HFF-Myc (cell line): ENCODE results near the gene DFFA.

Experiments used
- DNase-seq: peaks from one replicate; pipeline ENCODE4 v3.0.0-alpha.2; 2011; ENCODE audit warnings: low read depth; ENCODE audit errors: extremely low read depth
- H3K4me3 ChIP-seq: replicated peaks from 2 replicates; pipeline ENCODE4 v1.5.1; 2011; ENCODE audit warnings: low read depth, mild to moderate bottlenecking, control low read depth, low read length
- TF ChIP-seq, protein P1 (sequence below): IDR thresholded peaks from 2 replicates; pipeline ENCODE4 v1.5.1; 2012; ENCODE audit warnings: mild to moderate bottlenecking, low read depth, low read length, control low read depth; ENCODE audit errors: missing control alignments

Gene DFFA, protein sequence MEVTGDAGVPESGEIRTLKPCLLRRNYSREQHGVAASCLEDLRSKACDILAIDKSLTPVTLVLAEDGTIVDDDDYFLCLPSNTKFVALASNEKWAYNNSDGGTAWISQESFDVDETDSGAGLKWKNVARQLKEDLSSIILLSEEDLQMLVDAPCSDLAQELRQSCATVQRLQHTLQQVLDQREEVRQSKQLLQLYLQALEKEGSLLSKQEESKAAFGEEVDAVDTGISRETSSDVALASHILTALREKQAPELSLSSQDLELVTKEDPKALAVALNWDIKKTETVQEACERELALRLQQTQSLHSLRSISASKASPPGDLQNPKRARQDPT

DNA sequence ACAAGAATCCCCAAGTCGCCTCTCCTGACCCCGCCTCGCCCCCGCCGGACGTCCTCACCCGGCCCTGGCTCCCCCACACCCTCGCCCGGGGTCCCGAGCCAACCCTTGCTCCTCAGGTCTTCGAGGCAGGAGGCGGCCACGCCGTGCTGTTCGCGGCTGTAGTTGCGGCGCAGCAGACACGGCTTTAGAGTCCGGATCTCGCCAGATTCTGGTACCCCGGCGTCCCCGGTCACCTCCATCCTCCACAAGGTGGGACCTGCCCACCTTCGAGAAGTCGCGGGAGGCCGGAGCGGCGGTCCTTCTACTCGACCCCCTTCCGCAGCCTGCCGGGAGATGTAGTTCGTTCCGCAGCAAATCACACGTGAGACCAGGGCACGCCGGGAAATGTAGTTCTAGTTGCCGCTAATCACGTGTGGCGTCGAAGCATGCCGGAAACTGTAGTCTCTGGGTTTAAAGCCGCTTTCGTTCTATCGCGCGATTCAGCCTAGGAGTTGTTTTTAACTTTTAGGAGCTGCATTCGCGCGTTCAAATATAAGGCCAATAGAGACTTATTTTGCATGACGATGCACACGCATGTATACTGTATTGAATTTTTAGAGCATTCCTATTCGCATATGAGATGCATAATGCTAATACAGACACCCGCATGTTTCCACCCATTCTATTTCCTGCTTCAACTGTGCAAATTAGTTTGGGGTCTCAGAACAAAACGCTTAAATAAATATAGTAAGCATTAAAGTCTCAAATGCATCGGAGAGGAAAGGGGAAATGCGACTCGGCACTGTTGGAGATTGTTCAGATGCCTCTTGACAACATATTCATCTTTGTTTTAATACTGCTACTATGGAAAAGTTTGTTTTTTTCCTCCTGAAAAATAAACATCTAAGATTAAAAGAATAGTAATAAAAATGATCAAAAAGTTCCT lies at the start of gene DFFA:
TSS of gene DFFA (minus strand) at position 310 of the 925 bp plus-strand sequence. CDS start at position 239, 71 bp downstream.
- H3K4me3 ChIP-seq = peak within 1 kb of the TSS; percentile 63
- TF ChIP-seq, protein P1, sequence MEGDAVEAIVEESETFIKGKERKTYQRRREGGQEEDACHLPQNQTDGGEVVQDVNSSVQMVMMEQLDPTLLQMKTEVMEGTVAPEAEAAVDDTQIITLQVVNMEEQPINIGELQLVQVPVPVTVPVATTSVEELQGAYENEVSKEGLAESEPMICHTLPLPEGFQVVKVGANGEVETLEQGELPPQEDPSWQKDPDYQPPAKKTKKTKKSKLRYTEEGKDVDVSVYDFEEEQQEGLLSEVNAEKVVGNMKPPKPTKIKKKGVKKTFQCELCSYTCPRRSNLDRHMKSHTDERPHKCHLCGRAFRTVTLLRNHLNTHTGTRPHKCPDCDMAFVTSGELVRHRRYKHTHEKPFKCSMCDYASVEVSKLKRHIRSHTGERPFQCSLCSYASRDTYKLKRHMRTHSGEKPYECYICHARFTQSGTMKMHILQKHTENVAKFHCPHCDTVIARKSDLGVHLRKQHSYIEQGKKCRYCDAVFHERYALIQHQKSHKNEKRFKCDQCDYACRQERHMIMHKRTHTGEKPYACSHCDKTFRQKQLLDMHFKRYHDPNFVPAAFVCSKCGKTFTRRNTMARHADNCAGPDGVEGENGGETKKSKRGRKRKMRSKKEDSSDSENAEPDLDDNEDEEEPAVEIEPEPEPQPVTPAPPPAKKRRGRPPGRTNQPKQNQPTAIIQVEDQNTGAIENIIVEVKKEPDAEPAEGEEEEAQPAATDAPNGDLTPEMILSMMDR = no peak
- peak; percentile 94 for DNase-seq

DNA sequence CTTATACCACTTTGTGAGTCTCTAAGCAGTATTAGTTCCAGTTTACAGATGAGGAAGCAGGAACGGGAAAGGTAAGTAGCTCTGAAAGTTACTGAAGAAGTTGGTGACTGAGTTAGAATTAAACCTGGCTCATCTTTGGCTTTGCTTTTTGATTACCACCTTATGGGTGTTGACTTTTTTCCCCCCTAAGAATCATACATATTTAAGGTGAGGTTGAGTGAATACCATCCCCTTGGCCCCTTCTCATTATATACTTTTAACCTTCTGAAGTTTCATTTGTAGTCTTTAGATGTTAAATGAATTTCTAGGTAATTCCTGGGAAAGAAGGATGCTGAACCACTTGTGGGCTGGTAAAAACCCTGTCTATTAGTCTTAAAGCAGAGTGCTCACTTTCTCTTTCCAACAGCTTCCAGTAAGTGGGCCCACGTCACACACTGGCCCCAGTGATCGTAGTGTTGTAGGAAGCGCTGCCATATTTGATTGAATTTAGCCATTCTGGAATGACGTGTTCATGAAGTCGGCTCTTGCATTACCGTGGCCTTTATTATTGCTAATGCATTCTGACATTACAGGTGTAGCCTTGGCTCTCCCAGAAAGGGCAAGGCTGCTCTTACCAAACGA lies 49.3 kb upstream of the DFFA start:
- no peak overlapping the region for H3K4me3 ChIP-seq
- no peak for DNase-seq
- TF ChIP-seq, protein P1 = no peak

DNA sequence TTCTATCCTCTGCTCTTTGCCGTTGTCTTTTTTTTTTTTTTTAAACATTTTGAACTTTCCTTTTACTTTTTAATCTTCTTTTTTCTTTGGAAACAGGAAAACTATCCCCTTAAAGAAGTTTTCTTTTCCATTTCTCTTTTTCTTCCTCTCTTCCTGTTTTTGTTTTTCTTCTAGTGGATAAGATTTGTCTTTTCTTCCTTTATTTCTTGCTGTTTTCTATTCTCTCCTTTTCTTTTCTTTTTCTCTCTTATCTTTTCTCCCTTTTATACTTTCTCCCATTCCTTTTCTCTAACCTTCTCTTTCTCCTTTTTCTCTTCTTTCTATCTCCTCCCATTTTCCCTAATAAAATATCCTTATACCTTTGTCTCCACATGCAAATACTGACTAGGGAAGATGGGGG lies 48.6 kb upstream of the DFFA start:
- DNase-seq = no peak
- TF ChIP-seq, protein P1 = no peak
- H3K4me3 ChIP-seq = no peak overlapping the region

DNA sequence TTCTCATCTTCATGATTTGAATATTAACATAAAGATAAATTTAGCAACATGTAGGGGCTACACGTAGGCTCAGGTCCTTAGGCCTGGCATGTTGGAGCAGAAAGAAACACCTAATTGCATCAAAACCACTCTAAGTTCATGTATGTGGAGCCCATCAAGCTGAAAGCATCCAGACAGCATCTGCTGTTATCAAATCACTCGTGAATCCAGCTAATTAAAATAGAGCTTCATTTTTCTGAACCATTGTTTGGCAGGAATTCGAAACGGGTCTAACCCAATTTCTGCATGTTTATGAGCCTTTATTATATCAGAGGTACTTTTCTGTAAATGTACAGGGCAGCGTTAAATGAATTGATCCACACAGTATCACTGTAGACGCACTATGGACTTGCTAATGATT lies 48.2 kb upstream of the DFFA start:
- TF ChIP-seq, protein P1 = no peak
- no peak for DNase-seq
- no peak overlapping the region for H3K4me3 ChIP-seq

DNA sequence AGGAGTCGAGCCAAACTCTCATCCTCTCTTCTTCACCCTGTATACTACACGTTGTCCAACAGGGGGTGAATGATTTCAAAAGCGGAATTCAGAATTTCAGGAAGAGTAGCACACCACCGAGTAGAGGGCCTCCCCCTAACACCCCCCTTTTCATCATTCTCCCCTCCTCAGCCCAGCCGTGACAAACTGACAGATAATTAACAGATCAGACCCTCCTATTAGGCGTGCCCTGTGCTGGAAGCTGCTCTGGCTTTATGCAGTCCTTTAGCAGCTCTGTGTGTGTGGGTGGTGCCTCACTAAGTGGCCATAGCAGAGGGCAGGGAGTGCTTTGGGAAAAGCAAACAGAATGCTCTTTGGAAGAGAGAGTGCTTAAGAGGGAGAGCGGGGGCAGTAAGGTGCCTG lies 46.7 kb upstream of the DFFA start:
- DNase-seq = no peak
- TF ChIP-seq, protein P1 = no peak
- H3K4me3 ChIP-seq = no peak overlapping the region

DNA sequence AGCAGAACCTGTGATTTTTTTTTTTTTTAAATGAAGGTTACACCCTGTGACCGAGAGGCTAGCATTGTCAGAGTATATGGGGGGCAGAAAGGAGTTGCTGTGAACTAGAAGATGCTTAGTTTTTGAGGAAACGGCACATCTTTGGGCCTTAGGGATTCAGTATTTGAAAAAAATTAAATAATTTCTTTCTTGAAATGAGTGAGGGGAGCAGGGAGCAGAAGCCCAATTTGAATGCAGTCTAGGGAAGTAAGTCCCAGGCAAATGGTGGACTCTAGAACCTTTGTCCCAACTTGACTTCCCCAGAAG lies 45.3 kb upstream of the DFFA start:
- DNase-seq = no peak
- TF ChIP-seq, protein P1 = no peak
- no peak overlapping the region for H3K4me3 ChIP-seq
